ENCODE results near the gene NNMT. TPM values are rescaled to one million over a fixed set of nuclear protein-coding genes. Genes with fewer than 3 reads are reported as not detected.

NNMT gene
- total RNA-seq, 1 donor from 2014 or later, result 32.6 TPM

DNA sequence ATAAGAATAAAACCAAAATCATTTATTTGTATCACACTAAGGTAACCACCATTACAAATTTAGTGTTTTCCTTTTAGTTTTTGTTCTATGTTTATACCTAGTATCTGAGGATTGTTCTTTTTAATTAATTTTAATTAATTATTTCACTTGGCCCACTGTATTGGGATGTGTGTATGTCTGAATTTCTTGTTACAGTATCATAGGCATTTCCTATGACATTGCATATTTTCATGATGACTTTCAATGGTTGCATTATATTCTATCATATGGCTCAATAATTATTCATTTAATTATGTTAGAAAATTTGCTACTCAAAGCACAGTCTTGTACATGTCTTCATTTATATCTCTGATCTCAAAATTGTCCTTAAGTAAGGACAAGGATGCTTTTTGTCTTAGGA lies 63.1 kb downstream of the NNMT start:
- Histone ChIP-seq H3K36me3 (no peaks in the 10 kb centered on the region), H3K9me3 (replicated peaks) (peaks cover 10% of the 10 kb centered on the region), H3K27me3 (ENCODE audit: low read depth) (no peaks in the 10 kb centered on the region), H3K4me1 (no peaks in the 10 kb centered on the region), H3K4me3 (no peak overlapping the region), H3K27ac (replicated peaks) (no peak overlapping the region)
- intact Hi-C loops (cut with micrococcal nuclease), result no loop called here
- DNase-seq, result no peak
- TF ChIP-seq, protein P1, sequence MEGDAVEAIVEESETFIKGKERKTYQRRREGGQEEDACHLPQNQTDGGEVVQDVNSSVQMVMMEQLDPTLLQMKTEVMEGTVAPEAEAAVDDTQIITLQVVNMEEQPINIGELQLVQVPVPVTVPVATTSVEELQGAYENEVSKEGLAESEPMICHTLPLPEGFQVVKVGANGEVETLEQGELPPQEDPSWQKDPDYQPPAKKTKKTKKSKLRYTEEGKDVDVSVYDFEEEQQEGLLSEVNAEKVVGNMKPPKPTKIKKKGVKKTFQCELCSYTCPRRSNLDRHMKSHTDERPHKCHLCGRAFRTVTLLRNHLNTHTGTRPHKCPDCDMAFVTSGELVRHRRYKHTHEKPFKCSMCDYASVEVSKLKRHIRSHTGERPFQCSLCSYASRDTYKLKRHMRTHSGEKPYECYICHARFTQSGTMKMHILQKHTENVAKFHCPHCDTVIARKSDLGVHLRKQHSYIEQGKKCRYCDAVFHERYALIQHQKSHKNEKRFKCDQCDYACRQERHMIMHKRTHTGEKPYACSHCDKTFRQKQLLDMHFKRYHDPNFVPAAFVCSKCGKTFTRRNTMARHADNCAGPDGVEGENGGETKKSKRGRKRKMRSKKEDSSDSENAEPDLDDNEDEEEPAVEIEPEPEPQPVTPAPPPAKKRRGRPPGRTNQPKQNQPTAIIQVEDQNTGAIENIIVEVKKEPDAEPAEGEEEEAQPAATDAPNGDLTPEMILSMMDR (IDR thresholded peaks at IDR 0.05; ENCODE audit: borderline replicate concordance), result no peak

DNA sequence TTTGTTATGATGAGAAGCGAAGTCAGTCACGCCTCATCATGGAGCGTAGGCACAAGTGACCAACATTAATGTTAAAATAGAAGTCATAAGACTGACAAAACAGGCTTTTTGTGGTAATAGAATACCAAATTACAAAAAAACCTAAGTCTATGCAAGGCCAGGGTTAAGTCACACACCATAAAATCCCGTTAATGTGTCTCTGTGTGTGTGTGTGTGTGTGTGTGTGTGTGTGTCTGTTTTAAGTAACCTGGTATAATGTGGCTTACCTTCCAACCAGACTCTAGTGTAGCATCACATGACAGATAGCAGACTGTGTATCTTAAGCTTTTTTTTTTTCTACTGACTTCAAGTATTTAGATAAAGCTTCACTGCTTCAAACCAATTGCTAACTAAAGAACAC lies 66.1 kb downstream of the NNMT start:
- Histone ChIP-seq H3K27me3 (ENCODE audit: low read depth) (no peaks in the 10 kb centered on the region), H3K27ac (replicated peaks) (no peak overlapping the region), H3K4me3 (no peak overlapping the region), H3K4me1 (no peaks in the 10 kb centered on the region), H3K36me3 (no peaks in the 10 kb centered on the region), H3K9me3 (replicated peaks) (peaks cover 10% of the 10 kb centered on the region)
- intact Hi-C loops (cut with micrococcal nuclease), result no loop called here
- DNase-seq, result no peak
- TF ChIP-seq, protein P1 (IDR thresholded peaks at IDR 0.05; ENCODE audit: borderline replicate concordance), result no peak

DNA sequence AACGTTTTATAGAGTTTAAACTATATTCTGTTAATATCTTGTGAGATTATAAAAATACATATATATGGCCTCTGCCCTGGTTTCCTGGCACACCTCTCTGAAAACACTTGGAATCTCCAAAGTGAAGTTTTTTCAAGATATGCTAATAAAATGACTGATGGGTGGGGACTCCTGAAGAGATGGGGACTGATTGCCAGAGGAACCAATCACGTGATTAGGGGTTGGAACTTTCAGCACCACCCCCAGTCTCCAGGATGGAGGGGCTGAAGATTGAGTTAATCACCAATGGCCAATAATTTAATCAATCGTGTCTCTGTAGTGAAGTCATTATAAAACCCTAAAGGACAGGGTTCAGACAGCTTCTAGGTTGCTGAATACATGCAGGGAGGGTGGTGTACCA lies 66.8 kb downstream of the NNMT start:
- H3K9me3 ChIP-seq (replicated peaks), result peaks cover 10% of the 10 kb centered on the region
- H3K27me3 ChIP-seq (ENCODE audit: low read depth), result peaks cover 6% of the 10 kb centered on the region
- H3K27ac ChIP-seq (replicated peaks), result no peak overlapping the region
- TF ChIP-seq, protein P1 (IDR thresholded peaks at IDR 0.05; ENCODE audit: borderline replicate concordance), result no peak
- DNase-seq, result no peak
- intact Hi-C loops (cut with micrococcal nuclease), result no loop called here
- H3K36me3 ChIP-seq, result no peaks in the 10 kb centered on the region
- no peak overlapping the region for H3K4me3 ChIP-seq
- no peaks in the 10 kb centered on the region for H3K4me1 ChIP-seq

Other genes starting within 250 kb of the NNMT start
- 64.5 TPM for gene ZBTB16, start 236.7 kb upstream of the NNMT start, total RNA-seq
- 10.5 TPM for gene C11orf71, start 104.1 kb downstream of the NNMT start, total RNA-seq
- gene RBM7, start 104.3 kb downstream of the NNMT start, total RNA-seq, result 20.9 TPM
- gene REXO2, start 143.1 kb downstream of the NNMT start, total RNA-seq, result 182 TPM